Gastrocnemius medialis (tissue), 4 donors: ENCODE data around the gene ALCAM. TPM values are rescaled to one million over a fixed set of nuclear protein-coding genes. Genes with fewer than 3 reads are reported as not detected.

Experiments used
- ATAC-seq, 2 donors: fragments of 150-250 bp; one replicate each; pipeline ENCODE4 v1.9.1; 2016
- DNase-seq, 2 donors: peaks; one replicate each; pipeline ENCODE4 v3.0.0-alpha.2; 2019
- H3K27ac ChIP-seq, 4 donors: fragments of 200-600 bp; sonication (generic); 1 replicate in 1 of 4; 2 replicates in 3 of 4; pipeline ENCODE4 v1.5.1; 2016 to 2018; ENCODE audit warnings: mild to moderate bottlenecking in 2 of 4, moderate library complexity in 1 of 4
- H3K27me3 ChIP-seq, 3 donors: fragments of 200-600 bp; sonication (generic) in 2 of 3; 1 replicate in 1 of 3; 2 replicates in 2 of 3; pipeline versions ENCODE4 v1.5.1 to v1.6.0; 2016 to 2019; ENCODE audit warnings: mild to moderate bottlenecking in 1 of 3, moderate library complexity in 1 of 3
- H3K36me3 ChIP-seq, 2 donors: fragments of 200-600 bp; sonication (generic) in 1 of 2; one replicate each; pipeline ENCODE4 v1.5.1; 2017 to 2018
- H3K4me1 ChIP-seq, 2 donors: fragments of 200-600 bp; sonication (generic) in 1 of 2; one replicate each; pipeline ENCODE4 v1.5.1; 2016 to 2017; ENCODE audit warnings: mild to moderate bottlenecking in 2 of 2
- H3K4me3 ChIP-seq, 4 donors: fragments of 200-600 bp; sonication (generic) in 3 of 4; 1 replicate in 1 of 4; 2 replicates in 3 of 4; pipeline ENCODE4 v1.5.1; 2016 to 2019; ENCODE audit warnings: mild to moderate bottlenecking in 2 of 4
- H3K9me3 ChIP-seq, 3 donors: fragments of 200-600 bp; sonication (generic) in 2 of 3; 1 replicate in 1 of 3; 2 replicates in 2 of 3; pipeline ENCODE4 v1.5.1; 2016 to 2019
- POLR2A ChIP-seq, 2 donors: fragments of 450-650 bp; IDR thresholded peaks; one replicate each; pipeline ENCODE4 v1.6.1; 2017; ENCODE audit warnings: antibody characterized with exemption in 2 of 2, mild to moderate bottlenecking in 2 of 2, moderate library complexity in 2 of 2
- in situ Hi-C, 4 donors: fragments of 200-750 bp; cut with MboI; loops; one replicate each; pipeline versions ENCODE4 v1.15.0 to v1.8.0; 2017; ENCODE audit warnings: low sequenced_read_pairs in 4 of 4
- intact Hi-C: fragments of 100-400 bp; cut with DNase I; formaldehyde crosslinking; loops from one replicate; pipeline ENCODE4 v1.15.1; 2023; ENCODE audit warnings: low total_unique reads
- total RNA-seq, 4 donors: library from RNA; depleted of rRNA; stranded (reverse); fragments of >200 nt; gene quantifications; one replicate each; pipeline versions ENCODE4 v1.1.0 to v1.2.3, GENCODE V29; 2016
- TF ChIP-seq, protein P1 (sequence below), 5 experiments: fragments of 450-650 bp in 3 of 5; fragments of 200-600 bp in 2 of 5; sonication (generic) in 2 of 5; IDR thresholded peaks in 4 of 5; conservative IDR thresholded peaks in 1 of 5; 1 replicate in 4 of 5; 2 replicates in 1 of 5; pipeline ENCODE4 v1.5.1; 2016 to 2019; ENCODE audit warnings: antibody characterized with exemption in 5 of 5, mild to moderate bottlenecking in 3 of 5, moderate library complexity in 3 of 5

The ALCAM gene
- total RNA-seq, 4 donors from 2014 or later, result 0.82 to 3.5 (median 1.6) TPM

DNA sequence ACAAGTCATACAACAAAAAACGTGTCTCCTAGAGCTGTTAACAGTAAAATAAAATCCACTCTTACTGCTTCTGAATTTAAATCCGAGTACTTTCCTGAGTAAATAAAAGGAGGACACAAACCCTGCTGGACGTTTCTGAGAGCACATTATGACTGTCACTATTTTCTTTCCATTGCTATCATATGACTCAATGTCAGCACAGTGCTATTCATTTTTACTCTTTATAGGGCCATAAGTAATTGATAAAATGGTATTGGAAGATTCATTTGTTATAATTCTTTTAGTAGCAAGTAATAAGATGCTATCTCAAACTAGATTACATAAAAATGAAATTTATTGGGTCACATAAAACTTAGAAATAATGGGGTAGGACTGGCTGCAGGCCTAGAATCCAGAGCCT is 68.6 kb downstream of the ALCAM start:
- intact Hi-C loops (no loop called here), in situ Hi-C loops (no loop called here)
- no peak overlapping the region for H3K4me3 ChIP-seq
- no peaks in the 10 kb centered on the region for H3K4me1 ChIP-seq
- no peak overlapping the region for H3K27ac ChIP-seq
- H3K27me3 ChIP-seq, result no peaks in the 10 kb centered on the region
- TF ChIP-seq, protein P1, sequence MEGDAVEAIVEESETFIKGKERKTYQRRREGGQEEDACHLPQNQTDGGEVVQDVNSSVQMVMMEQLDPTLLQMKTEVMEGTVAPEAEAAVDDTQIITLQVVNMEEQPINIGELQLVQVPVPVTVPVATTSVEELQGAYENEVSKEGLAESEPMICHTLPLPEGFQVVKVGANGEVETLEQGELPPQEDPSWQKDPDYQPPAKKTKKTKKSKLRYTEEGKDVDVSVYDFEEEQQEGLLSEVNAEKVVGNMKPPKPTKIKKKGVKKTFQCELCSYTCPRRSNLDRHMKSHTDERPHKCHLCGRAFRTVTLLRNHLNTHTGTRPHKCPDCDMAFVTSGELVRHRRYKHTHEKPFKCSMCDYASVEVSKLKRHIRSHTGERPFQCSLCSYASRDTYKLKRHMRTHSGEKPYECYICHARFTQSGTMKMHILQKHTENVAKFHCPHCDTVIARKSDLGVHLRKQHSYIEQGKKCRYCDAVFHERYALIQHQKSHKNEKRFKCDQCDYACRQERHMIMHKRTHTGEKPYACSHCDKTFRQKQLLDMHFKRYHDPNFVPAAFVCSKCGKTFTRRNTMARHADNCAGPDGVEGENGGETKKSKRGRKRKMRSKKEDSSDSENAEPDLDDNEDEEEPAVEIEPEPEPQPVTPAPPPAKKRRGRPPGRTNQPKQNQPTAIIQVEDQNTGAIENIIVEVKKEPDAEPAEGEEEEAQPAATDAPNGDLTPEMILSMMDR (IDR thresholded peaks at IDR 0.05 in 4 of 5, conservative IDR thresholded peaks at IDR 0.05 in 1 of 5), result no peak
- TF ChIP-seq POLR2A (IDR thresholded peaks at IDR 0.05), result no peak
- H3K9me3 ChIP-seq, result no peaks in the 10 kb centered on the region
- ATAC-seq, result no peak
- DNase-seq, result no peak
- no peaks in the 10 kb centered on the region for H3K36me3 ChIP-seq

DNA sequence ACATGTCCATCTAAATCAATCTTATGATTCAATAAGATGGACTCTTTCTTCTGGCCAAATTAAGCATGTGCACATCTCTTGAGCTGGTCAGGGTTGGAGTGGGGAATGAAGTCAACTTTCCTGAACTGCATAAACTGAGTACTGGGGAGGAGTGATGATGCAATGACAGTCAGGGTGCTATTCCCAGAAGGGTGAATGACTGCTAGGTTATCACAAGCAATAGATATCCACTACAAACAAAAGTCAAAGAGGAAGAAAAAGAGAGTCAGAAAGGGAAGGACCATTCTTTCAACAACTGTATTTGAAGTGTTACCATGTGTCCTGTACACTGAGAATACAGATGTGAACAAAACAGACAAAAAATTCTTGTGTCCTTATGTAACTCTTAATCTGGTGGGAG is 70.0 kb downstream of the ALCAM start:
- TF ChIP-seq, protein P1 (IDR thresholded peaks at IDR 0.05 in 4 of 5, conservative IDR thresholded peaks at IDR 0.05 in 1 of 5), result no peak
- TF ChIP-seq POLR2A (IDR thresholded peaks at IDR 0.05), result no peak

DNA sequence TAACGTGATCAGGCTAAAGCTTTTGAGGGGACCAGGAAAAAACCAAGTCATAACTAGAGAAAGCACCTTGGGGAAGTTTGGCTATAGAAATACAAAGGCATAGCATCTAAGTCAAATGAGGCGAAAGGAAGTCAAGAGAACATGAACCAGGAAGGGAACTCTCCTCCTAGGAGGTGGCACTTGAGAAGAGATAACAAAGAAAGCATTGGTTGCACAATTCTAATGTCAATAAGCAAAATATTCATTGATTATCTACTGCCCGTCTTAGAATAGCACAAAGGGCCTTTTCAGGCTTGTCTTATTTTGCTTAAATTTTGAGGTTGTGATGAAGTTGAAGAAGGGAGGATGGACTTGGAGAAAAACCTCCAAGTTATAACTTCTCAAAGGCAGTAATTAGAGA is 73.4 kb downstream of the ALCAM start:
- intact Hi-C loops (no loop called here), in situ Hi-C loops (no loop called here)
- no peak for ATAC-seq
- Histone ChIP-seq H3K4me3 (no peak overlapping the region), H3K27ac (no peak overlapping the region), H3K9me3 (no peaks in the 10 kb centered on the region), H3K36me3 (no peaks in the 10 kb centered on the region), H3K27me3 (no peaks in the 10 kb centered on the region), H3K4me1 (no peaks in the 10 kb centered on the region)
- no peak for TF ChIP-seq POLR2A (IDR thresholded peaks at IDR 0.05)
- TF ChIP-seq, protein P1 (IDR thresholded peaks at IDR 0.05 in 4 of 5, conservative IDR thresholded peaks at IDR 0.05 in 1 of 5), result no peak
- no peak for DNase-seq

More for the DNA sequence above, 70.0 kb downstream of the ALCAM start:
- ATAC-seq (no peak), DNase-seq (no peak)
- in situ Hi-C loops (no loop called here), intact Hi-C loops (no loop called here)
- no peaks in the 10 kb centered on the region for H3K36me3 ChIP-seq
- no peaks in the 10 kb centered on the region for H3K4me1 ChIP-seq
- no peak overlapping the region for H3K4me3 ChIP-seq
- no peaks in the 10 kb centered on the region for H3K9me3 ChIP-seq
- no peak overlapping the region for H3K27ac ChIP-seq
- no peaks in the 10 kb centered on the region for H3K27me3 ChIP-seq

DNA sequence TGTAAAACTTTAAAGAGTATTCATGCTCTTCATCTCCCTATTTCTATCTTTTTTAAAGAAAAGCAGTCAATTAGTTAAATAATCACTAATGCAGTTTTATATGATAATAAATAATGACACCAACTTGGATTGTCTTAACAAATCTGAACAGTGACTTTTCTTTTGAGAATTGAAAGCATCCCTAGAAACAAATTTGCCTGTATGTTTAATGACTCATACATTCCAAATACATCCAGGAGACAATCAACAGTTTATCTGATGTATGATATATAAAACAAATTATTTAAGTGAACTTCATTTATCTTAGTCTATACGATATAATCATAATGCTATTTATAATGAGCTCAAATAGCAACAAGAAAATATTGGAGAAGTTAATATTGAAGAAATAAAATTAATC is 78.0 kb downstream of the ALCAM start:
- no peak overlapping the region for H3K27ac ChIP-seq
- H3K4me3 ChIP-seq, result no peak overlapping the region
- no peaks in the 10 kb centered on the region for H3K27me3 ChIP-seq
- ATAC-seq (no peak), DNase-seq (no peak)
- TF ChIP-seq, protein P1 (IDR thresholded peaks at IDR 0.05 in 4 of 5, conservative IDR thresholded peaks at IDR 0.05 in 1 of 5), result no peak
- no peak for TF ChIP-seq POLR2A (IDR thresholded peaks at IDR 0.05)
- no peaks in the 10 kb centered on the region for H3K4me1 ChIP-seq
- H3K9me3 ChIP-seq, result no peaks in the 10 kb centered on the region
- no peaks in the 10 kb centered on the region for H3K36me3 ChIP-seq
- intact Hi-C loops, result no loop called here
- in situ Hi-C loops, result no loop called here

DNA sequence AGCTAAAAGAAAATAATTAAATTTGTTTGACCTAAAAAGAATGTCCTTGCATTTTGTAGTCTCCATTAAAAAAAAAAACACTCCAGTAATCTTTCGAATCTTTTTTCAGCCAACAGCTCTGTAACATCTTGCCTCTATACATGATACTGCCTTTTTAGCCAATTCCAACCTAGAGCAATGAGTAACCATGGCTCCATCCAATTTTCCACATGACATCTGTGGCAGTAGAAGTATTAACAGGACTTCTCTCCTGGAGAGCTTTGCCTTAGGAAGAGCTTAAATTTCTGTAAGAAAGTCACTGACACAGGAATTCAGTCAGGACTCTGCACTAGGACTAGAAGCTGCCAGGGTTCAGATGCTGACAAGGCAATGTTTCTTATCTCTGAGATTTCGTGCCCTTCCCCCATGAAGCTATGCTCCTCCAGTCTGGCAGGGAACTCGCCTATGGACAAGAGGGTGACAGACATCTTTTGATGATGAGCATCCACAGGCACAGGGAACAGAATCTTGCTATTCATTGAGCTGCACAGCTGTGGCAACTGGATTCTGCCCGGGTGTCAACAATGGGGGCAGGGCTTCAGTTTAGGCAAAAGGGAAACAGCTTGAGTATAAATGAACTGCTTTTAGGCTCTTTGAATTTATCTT is 81.8 kb downstream of the ALCAM start:
- Histone ChIP-seq H3K27ac (no peak overlapping the region), H3K27me3 (no peaks in the 10 kb centered on the region), H3K9me3 (no peaks in the 10 kb centered on the region), H3K4me1 (no peaks in the 10 kb centered on the region), H3K36me3 (no peaks in the 10 kb centered on the region), H3K4me3 (no peak overlapping the region)
- intact Hi-C loops (no loop called here), in situ Hi-C loops (no loop called here)
- no peak for DNase-seq
- TF ChIP-seq POLR2A (IDR thresholded peaks at IDR 0.05), result no peak
- TF ChIP-seq, protein P1 (IDR thresholded peaks at IDR 0.05 in 4 of 5, conservative IDR thresholded peaks at IDR 0.05 in 1 of 5), result no peak
- no peak for ATAC-seq
